Natural killer cell (primary cell): ENCODE results near the gene FILIP1L. TPM values are rescaled to one million over a fixed set of nuclear protein-coding genes. Genes with fewer than 3 reads are reported as not detected.

ENCODE experiments used
- ATAC-seq, 3 donors: fragments of 150-1000 bp in 2 of 3; fragments of 200-7000 bp in 1 of 3; cut with Tn5 transposase; 1 replicate in 1 of 3; 2 replicates in 2 of 3; pipeline ENCODE4 v1.10.0; 2021; ENCODE audit warnings: mild to moderate bottlenecking in 2 of 3, moderate library complexity in 2 of 3
- DNase-seq, 2 donors: peaks; one replicate each; pipeline versions ENCODE4 v3.0.0 to v3.0.0-alpha.2; 2013 to 2021; ENCODE audit warnings: mixed read lengths in 1 of 2
- H3K27ac ChIP-seq: one replicate; pipeline ENCODE4 v1.5.1; 2013; ENCODE audit warnings: mild to moderate bottlenecking, low read length
- H3K27me3 ChIP-seq: one replicate; pipeline ENCODE4 v1.6.1; 2013; ENCODE audit warnings: low read length; ENCODE audit not compliant: control insufficient read depth, insufficient read depth
- H3K36me3 ChIP-seq: one replicate; pipeline ENCODE4 v1.6.1; 2013; ENCODE audit warnings: low read length; ENCODE audit not compliant: control insufficient read depth, insufficient read depth
- H3K4me1 ChIP-seq: one replicate; pipeline ENCODE4 v1.6.1; 2013; ENCODE audit warnings: low read length; ENCODE audit not compliant: control insufficient read depth, insufficient read depth
- H3K4me3 ChIP-seq: one replicate; pipeline ENCODE4 v1.5.1; 2013; ENCODE audit warnings: low read length
- H3K9me3 ChIP-seq: one replicate; pipeline ENCODE4 v1.6.1; 2013; ENCODE audit warnings: low read length; ENCODE audit not compliant: control insufficient read depth, insufficient read depth
- H3K27ac Mint-ChIP-seq, 2 donors: one replicate each; pipeline ENCODE4 v1.8.0; 2022; ENCODE audit warnings: mild to moderate bottlenecking in 2 of 2, mixed read lengths in 2 of 2, moderate library complexity in 1 of 2
- H3K27me3 Mint-ChIP-seq, 2 donors: one replicate each; pipeline ENCODE4 v1.8.0; 2022; ENCODE audit warnings: low read depth in 2 of 2, mixed read lengths in 2 of 2
- H3K36me3 Mint-ChIP-seq: one replicate; pipeline ENCODE4 v1.8.0; 2022; ENCODE audit warnings: mixed read lengths
- H3K4me1 Mint-ChIP-seq, 2 donors: one replicate each; pipeline ENCODE4 v1.8.0; 2022; ENCODE audit warnings: mixed read lengths in 2 of 2
- H3K4me3 Mint-ChIP-seq: one replicate; pipeline ENCODE4 v1.8.0; 2022; ENCODE audit warnings: mild to moderate bottlenecking, moderate library complexity, mixed read lengths
- H3K9me3 Mint-ChIP-seq, 2 donors: one replicate each; pipeline ENCODE4 v1.8.0; 2022; ENCODE audit warnings: mixed read lengths in 2 of 2
- CTCF ChIP-seq: fragments of 200-600 bp; IDR thresholded peaks from one replicate; pipeline ENCODE4 v1.8.0; 2022; ENCODE audit warnings: antibody characterized with exemption
- WGBS: methylation state at CpG from one replicate; pipeline ENCODE4 v1.1.7; 2013; ENCODE audit warnings: missing lambda C conversion rate; ENCODE audit not compliant: insufficient coverage; 5-methylcytosine and 5-hydroxymethylcytosine counted together
- intact Hi-C: fragments of 100-400 bp; cut with micrococcal nuclease; formaldehyde crosslinking; loops from one replicate; pipeline ENCODE4 v1.14.2; 2022
- total RNA-seq, 4 donors: library from RNA; stranded (reverse); fragments of 120-200 nt in 1 of 4; gene quantifications; one replicate each; pipeline versions ENCODE4 v1.2.3 to v1.2.4, GENCODE V29; 2013 to 2022

Gene FILIP1L
- total RNA-seq, 3 donors from 2014 or later (not counting 1 experiment from before 2014, with no cell fraction given) = 0.12 TPM; not detected in 2

- no peaks in the 10 kb centered on the region for H3K4me1 Mint-ChIP-seq
- H3K36me3 Mint-ChIP-seq = no peaks in the 10 kb centered on the region
- no peak for TF ChIP-seq CTCF
- H3K27ac Mint-ChIP-seq = no peak overlapping the region
- ATAC-seq (no peak), DNase-seq (no peak)
- Histone ChIP-seq H3K9me3 (no peaks in the 10 kb centered on the region), H3K4me3 (no peak overlapping the region), H3K36me3 (no peaks in the 10 kb centered on the region), H3K27me3 (no peaks in the 10 kb centered on the region), H3K4me1 (no peaks in the 10 kb centered on the region), H3K27ac (no peak overlapping the region)
- intact Hi-C loops = no loop called here
- 89% methylated on average over 1 of the region's 1 CpG for WGBS
- H3K27me3 Mint-ChIP-seq = no peaks in the 10 kb centered on the region
- H3K4me3 Mint-ChIP-seq = no peak overlapping the region
- H3K9me3 Mint-ChIP-seq = no peaks in the 10 kb centered on the region
These were observed 5.7 kb upstream of the FILIP1L start for GRCh38 chr3:100120012-100120411.

DNA sequence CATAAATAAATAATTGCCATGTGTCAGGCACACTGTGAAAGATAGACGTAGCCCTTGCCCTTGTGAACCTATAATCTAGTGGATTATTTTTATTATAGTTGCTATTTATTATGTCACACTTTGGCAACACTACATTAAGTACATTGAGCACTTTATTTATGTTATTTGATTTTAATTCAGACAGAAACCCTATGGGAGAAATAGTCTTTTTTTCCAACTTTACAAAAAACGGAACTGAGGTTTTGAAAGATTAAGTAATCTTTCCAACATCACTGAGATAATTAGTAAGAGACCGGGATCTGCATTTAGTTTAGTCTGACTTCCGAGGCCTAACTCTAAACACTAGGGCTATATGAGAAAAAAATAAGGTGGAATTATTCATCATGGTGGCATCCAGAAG lies 2.8 kb upstream of the FILIP1L start:
- H3K9me3 Mint-ChIP-seq = no peaks in the 10 kb centered on the region
- WGBS = 100% methylated on average over 2 of the region's 4 CpGs

DNA sequence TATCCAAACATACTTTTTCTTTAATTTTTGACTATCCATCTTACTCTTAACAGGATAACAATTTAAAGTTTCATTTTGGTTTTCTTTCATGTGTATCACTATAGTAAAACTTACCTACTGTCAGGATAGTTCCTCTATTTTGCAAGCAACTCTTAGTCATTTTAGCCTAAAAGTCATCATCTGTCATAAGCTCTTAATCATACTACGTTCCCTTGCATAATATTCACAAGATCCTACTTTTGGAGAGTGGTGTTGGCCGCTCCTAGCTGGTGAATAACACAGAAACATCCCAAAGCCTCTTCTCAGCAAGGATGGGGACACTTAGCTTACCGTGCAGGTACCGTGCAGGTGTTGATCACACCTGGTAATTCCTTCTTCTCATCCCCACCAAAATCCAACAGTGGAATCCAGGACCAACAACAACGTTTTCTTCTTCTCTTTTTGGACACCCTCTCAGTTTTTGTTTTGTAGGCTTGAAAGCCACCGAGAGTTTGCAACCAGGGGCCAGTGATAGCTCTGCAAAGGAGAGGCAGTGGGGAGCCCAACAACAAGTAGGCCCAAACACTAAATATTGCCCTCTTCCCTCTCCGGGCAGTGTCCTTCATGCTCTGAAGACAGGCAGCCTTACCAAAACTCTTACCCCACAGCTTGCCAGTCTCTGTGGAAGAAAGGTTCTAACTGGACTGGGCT lies 433 bp downstream of the FILIP1L start:
- Mint-ChIP-seq H3K9me3 (no peaks in the 10 kb centered on the region), H3K27me3 (peaks cover 0 to 2% of the 10 kb centered on the region in 2 donors), H3K4me1 (no peaks in the 10 kb centered on the region), H3K36me3 (no peaks in the 10 kb centered on the region), H3K27ac (no peak overlapping the region), H3K4me3 (no peak overlapping the region)
- ATAC-seq (no peak), DNase-seq (no peak)
- Histone ChIP-seq H3K27me3 (no peaks in the 10 kb centered on the region), H3K36me3 (no peaks in the 10 kb centered on the region), H3K4me1 (no peaks in the 10 kb centered on the region), H3K27ac (no peak overlapping the region), H3K4me3 (no peak overlapping the region), H3K9me3 (no peaks in the 10 kb centered on the region)
- WGBS = 91% methylated on average over 7 of the region's 7 CpGs
- intact Hi-C loops = no loop called here
- no peak for TF ChIP-seq CTCF

More for the DNA sequence above, 2.8 kb upstream of the FILIP1L start:
- Mint-ChIP-seq H3K27me3 (no peaks in the 10 kb centered on the region), H3K36me3 (no peaks in the 10 kb centered on the region), H3K27ac (no peak overlapping the region), H3K4me1 (no peaks in the 10 kb centered on the region), H3K4me3 (no peak overlapping the region)
- intact Hi-C loops = no loop called here
- no peaks in the 10 kb centered on the region for H3K9me3 ChIP-seq
- no peaks in the 10 kb centered on the region for H3K27me3 ChIP-seq
- no peak overlapping the region for H3K4me3 ChIP-seq
- H3K4me1 ChIP-seq = no peaks in the 10 kb centered on the region
- H3K36me3 ChIP-seq = no peaks in the 10 kb centered on the region
- no peak for TF ChIP-seq CTCF
- ATAC-seq (no peak), DNase-seq (no peak)
- H3K27ac ChIP-seq = no peak overlapping the region

GRCh38 chr3:100111728-100112127 lies 2.6 kb downstream of the FILIP1L start:
- intact Hi-C loops = no loop called here
- no peak overlapping the region for H3K4me3 ChIP-seq
- H3K27me3 ChIP-seq = no peaks in the 10 kb centered on the region
- H3K9me3 ChIP-seq = no peaks in the 10 kb centered on the region
- Mint-ChIP-seq H3K9me3 (no peaks in the 10 kb centered on the region), H3K4me3 (no peak overlapping the region), H3K27me3 (peaks cover 0 to 2% of the 10 kb centered on the region in 2 donors), H3K4me1 (no peaks in the 10 kb centered on the region), H3K36me3 (no peaks in the 10 kb centered on the region), H3K27ac (no peak overlapping the region)
- H3K27ac ChIP-seq = no peak overlapping the region
- H3K4me1 ChIP-seq = no peaks in the 10 kb centered on the region
- H3K36me3 ChIP-seq = no peaks in the 10 kb centered on the region
- ATAC-seq = no peak
- TF ChIP-seq CTCF = no peak
- no peak for DNase-seq
- no CpG with 5 or more reads among the region's 1 CpG for WGBS
